HL-60 (cell line): ENCODE data around the gene KSR1.

ENCODE experiments used
- CTCF ChIP-seq: IDR thresholded peaks from one replicate; pipeline ENCODE4 v1.5.1; 2011; ENCODE audit warnings: low read length, control low read depth, inconsistent platforms; ENCODE audit not compliant: insufficient read depth
- POLR2AphosphoS5 ChIP-seq: IDR thresholded peaks from 2 replicates; pipeline ENCODE4 v1.6.1; 2012; ENCODE audit warnings: low read depth
- REST ChIP-seq: IDR thresholded peaks from 2 replicates; pipeline ENCODE4 v1.6.1; 2012; ENCODE audit warnings: low read depth; ENCODE audit not compliant: insufficient replicate concordance

GRCh38 chr17:27461192-27461859 lies 5.1 kb downstream of the KSR1 start:
- TF ChIP-seq CTCF (no peak), POLR2AphosphoS5 (no peak), REST (no peak)
